ENCODE data around the gene SLCO1B3.

The SLCO1B3 gene

GRCh38 chr12:20852649-20853048 lies 42.1 kb downstream of the SLCO1B3 start:
- no peaks in the 10 kb centered on the region for H4K20me1 ChIP-seq (ENCODE audit: insufficient read depth, low read length)
- H3K9ac ChIP-seq (ENCODE audit: low read length) = no peak overlapping the region
- H3K4me1 ChIP-seq (ENCODE audit: low read length) = no peaks in the 10 kb centered on the region
- no peak overlapping the region for H2AFZ ChIP-seq (ENCODE audit: low read depth, low read length)
- TF ChIP-seq EZH2phosphoT487 (IDR thresholded peaks at IDR 0.05; ENCODE audit: low read depth) = no peak
- no peak for TF ChIP-seq CTCF (IDR thresholded peaks at IDR 0.05; ENCODE audit: low read depth, low read length)
- no peaks in the 10 kb centered on the region for H3K36me3 ChIP-seq (replicated peaks; ENCODE audit: low read depth, low read length)
- no peaks in the 10 kb centered on the region for H3K9me3 ChIP-seq (ENCODE audit: insufficient read depth, low read length)
- H3K27ac ChIP-seq (ENCODE audit: low read length) = no peak overlapping the region
- no peak overlapping the region for H3K4me3 ChIP-seq (ENCODE audit: low read length)
- H3K4me2 ChIP-seq (ENCODE audit: low read length) = no peak overlapping the region
- no peaks in the 10 kb centered on the region for H3K27me3 ChIP-seq (ENCODE audit: low read depth, low read length)
- H3K79me2 ChIP-seq (ENCODE audit: low read length) = no peaks in the 10 kb centered on the region

GRCh38 chr12:20863056-20863455 lies 52.6 kb downstream of the SLCO1B3 start:
- Histone ChIP-seq H3K27me3 (ENCODE audit: low read depth, low read length) (no peaks in the 10 kb centered on the region), H3K79me2 (ENCODE audit: low read length) (no peaks in the 10 kb centered on the region), H3K9me3 (ENCODE audit: insufficient read depth, low read length) (no peaks in the 10 kb centered on the region), H3K4me1 (ENCODE audit: low read length) (peaks cover 2% of the 10 kb centered on the region; the same call in 1 of the 2 replicates), H4K20me1 (ENCODE audit: insufficient read depth, low read length) (no peaks in the 10 kb centered on the region), H3K36me3 (replicated peaks; ENCODE audit: low read depth, low read length) (no peaks in the 10 kb centered on the region), H3K4me3 (ENCODE audit: low read length) (no peak overlapping the region), H3K9ac (ENCODE audit: low read length) (no peak overlapping the region), H2AFZ (ENCODE audit: low read depth, low read length) (no peak overlapping the region), H3K27ac (ENCODE audit: low read length) (no peak overlapping the region), H3K4me2 (ENCODE audit: low read length) (no peak overlapping the region)
- TF ChIP-seq EZH2phosphoT487 (IDR thresholded peaks at IDR 0.05; ENCODE audit: low read depth) (no peak), CTCF (IDR thresholded peaks at IDR 0.05; ENCODE audit: low read depth, low read length) (no peak)

GRCh38 chr12:20865873-20866272 lies 55.4 kb downstream of the SLCO1B3 start:
- TF ChIP-seq CTCF (IDR thresholded peaks at IDR 0.05; ENCODE audit: low read depth, low read length) (no peak), EZH2phosphoT487 (IDR thresholded peaks at IDR 0.05; ENCODE audit: low read depth) (no peak)
- Histone ChIP-seq H3K9ac (ENCODE audit: low read length) (no peak overlapping the region), H3K36me3 (replicated peaks; ENCODE audit: low read depth, low read length) (no peaks in the 10 kb centered on the region), H3K4me2 (ENCODE audit: low read length) (no peak overlapping the region), H3K4me1 (ENCODE audit: low read length) (peaks cover 4% of the 10 kb centered on the region; the same call in 1 of the 2 replicates), H3K27me3 (ENCODE audit: low read depth, low read length) (no peaks in the 10 kb centered on the region), H3K79me2 (ENCODE audit: low read length) (no peaks in the 10 kb centered on the region), H3K4me3 (ENCODE audit: low read length) (no peak overlapping the region), H3K9me3 (ENCODE audit: insufficient read depth, low read length) (no peaks in the 10 kb centered on the region), H3K27ac (ENCODE audit: low read length) (no peak overlapping the region), H2AFZ (ENCODE audit: low read depth, low read length) (no peak overlapping the region), H4K20me1 (ENCODE audit: insufficient read depth, low read length) (no peaks in the 10 kb centered on the region)

- Histone ChIP-seq H4K20me1 (ENCODE audit: insufficient read depth, low read length) (no peaks in the 10 kb centered on the region), H3K27ac (ENCODE audit: low read length) (no peak overlapping the region)
Observed at GRCh38 chr12:20868277-20868676, 57.8 kb downstream of the SLCO1B3 start.

More at GRCh38 chr12:20868277-20868676, 57.8 kb downstream of the SLCO1B3 start:
- H3K9ac ChIP-seq (ENCODE audit: low read length) = no peak overlapping the region
- H3K4me2 ChIP-seq (ENCODE audit: low read length) = no peak overlapping the region
- H3K4me3 ChIP-seq (ENCODE audit: low read length) = no peak overlapping the region
- peaks cover 4% of the 10 kb centered on the region; the same call in 1 of the 2 replicates for H3K4me1 ChIP-seq (ENCODE audit: low read length)
- H3K36me3 ChIP-seq (replicated peaks; ENCODE audit: low read depth, low read length) = no peaks in the 10 kb centered on the region
- no peaks in the 10 kb centered on the region for H3K9me3 ChIP-seq (ENCODE audit: insufficient read depth, low read length)
- no peak for TF ChIP-seq CTCF (IDR thresholded peaks at IDR 0.05; ENCODE audit: low read depth, low read length)
- no peak for TF ChIP-seq EZH2phosphoT487 (IDR thresholded peaks at IDR 0.05; ENCODE audit: low read depth)
- no peaks in the 10 kb centered on the region for H3K79me2 ChIP-seq (ENCODE audit: low read length)
- no peak overlapping the region for H2AFZ ChIP-seq (ENCODE audit: low read depth, low read length)
- no peaks in the 10 kb centered on the region for H3K27me3 ChIP-seq (ENCODE audit: low read depth, low read length)
